Gastrocnemius medialis (tissue), 4 donors: ENCODE data around the gene CTTNBP2NL. TPM values are rescaled to one million over a fixed set of nuclear protein-coding genes. Genes with fewer than 3 reads are reported as not detected.

ENCODE experiments used
- ATAC-seq, 2 donors: fragments of 150-250 bp; one replicate each; pipeline ENCODE4 v1.9.1; 2016
- DNase-seq, 2 donors: peaks; one replicate each; pipeline ENCODE4 v3.0.0-alpha.2; 2019
- H3K27ac ChIP-seq, 4 donors: fragments of 200-600 bp; sonication (generic); 1 replicate in 1 of 4; 2 replicates in 3 of 4; pipeline ENCODE4 v1.5.1; 2016 to 2018; ENCODE audit warnings: mild to moderate bottlenecking in 2 of 4, moderate library complexity in 1 of 4
- H3K27me3 ChIP-seq, 3 donors: fragments of 200-600 bp; sonication (generic) in 2 of 3; 1 replicate in 1 of 3; 2 replicates in 2 of 3; pipeline versions ENCODE4 v1.5.1 to v1.6.0; 2016 to 2019; ENCODE audit warnings: mild to moderate bottlenecking in 1 of 3, moderate library complexity in 1 of 3
- H3K36me3 ChIP-seq, 2 donors: fragments of 200-600 bp; sonication (generic) in 1 of 2; one replicate each; pipeline ENCODE4 v1.5.1; 2017 to 2018
- H3K4me1 ChIP-seq, 2 donors: fragments of 200-600 bp; sonication (generic) in 1 of 2; one replicate each; pipeline ENCODE4 v1.5.1; 2016 to 2017; ENCODE audit warnings: mild to moderate bottlenecking in 2 of 2
- H3K4me3 ChIP-seq, 4 donors: fragments of 200-600 bp; sonication (generic) in 3 of 4; 1 replicate in 1 of 4; 2 replicates in 3 of 4; pipeline ENCODE4 v1.5.1; 2016 to 2019; ENCODE audit warnings: mild to moderate bottlenecking in 2 of 4
- H3K9me3 ChIP-seq, 3 donors: fragments of 200-600 bp; sonication (generic) in 2 of 3; 1 replicate in 1 of 3; 2 replicates in 2 of 3; pipeline ENCODE4 v1.5.1; 2016 to 2019
- POLR2A ChIP-seq, 2 donors: fragments of 450-650 bp; IDR thresholded peaks; one replicate each; pipeline ENCODE4 v1.6.1; 2017; ENCODE audit warnings: antibody characterized with exemption in 2 of 2, mild to moderate bottlenecking in 2 of 2, moderate library complexity in 2 of 2
- in situ Hi-C, 4 donors: fragments of 200-750 bp; cut with MboI; loops; one replicate each; pipeline versions ENCODE4 v1.15.0 to v1.8.0; 2017; ENCODE audit warnings: low sequenced_read_pairs in 4 of 4
- intact Hi-C: fragments of 100-400 bp; cut with DNase I; formaldehyde crosslinking; loops from one replicate; pipeline ENCODE4 v1.15.1; 2023; ENCODE audit warnings: low total_unique reads
- microRNA-seq, 2 donors: library from miRNA; unstranded; fragments of <30 nt; microRNA quantifications; one replicate each; pipeline ENCODE4, GENCODE V29; 2016; ENCODE audit warnings: borderline replicate concordance in 2 of 2
- total RNA-seq, 4 donors: library from RNA; depleted of rRNA; stranded (reverse); fragments of >200 nt; gene quantifications; one replicate each; pipeline versions ENCODE4 v1.1.0 to v1.2.3, GENCODE V29; 2016
- TF ChIP-seq, protein P1 (sequence below), 5 experiments: fragments of 450-650 bp in 3 of 5; fragments of 200-600 bp in 2 of 5; sonication (generic) in 2 of 5; IDR thresholded peaks in 4 of 5; conservative IDR thresholded peaks in 1 of 5; 1 replicate in 4 of 5; 2 replicates in 1 of 5; pipeline ENCODE4 v1.5.1; 2016 to 2019; ENCODE audit warnings: antibody characterized with exemption in 5 of 5, mild to moderate bottlenecking in 3 of 5, moderate library complexity in 3 of 5

Gene CTTNBP2NL
- total RNA-seq, 4 donors from 2014 or later = 2.6 to 7.2 (median 3.9) TPM

DNA sequence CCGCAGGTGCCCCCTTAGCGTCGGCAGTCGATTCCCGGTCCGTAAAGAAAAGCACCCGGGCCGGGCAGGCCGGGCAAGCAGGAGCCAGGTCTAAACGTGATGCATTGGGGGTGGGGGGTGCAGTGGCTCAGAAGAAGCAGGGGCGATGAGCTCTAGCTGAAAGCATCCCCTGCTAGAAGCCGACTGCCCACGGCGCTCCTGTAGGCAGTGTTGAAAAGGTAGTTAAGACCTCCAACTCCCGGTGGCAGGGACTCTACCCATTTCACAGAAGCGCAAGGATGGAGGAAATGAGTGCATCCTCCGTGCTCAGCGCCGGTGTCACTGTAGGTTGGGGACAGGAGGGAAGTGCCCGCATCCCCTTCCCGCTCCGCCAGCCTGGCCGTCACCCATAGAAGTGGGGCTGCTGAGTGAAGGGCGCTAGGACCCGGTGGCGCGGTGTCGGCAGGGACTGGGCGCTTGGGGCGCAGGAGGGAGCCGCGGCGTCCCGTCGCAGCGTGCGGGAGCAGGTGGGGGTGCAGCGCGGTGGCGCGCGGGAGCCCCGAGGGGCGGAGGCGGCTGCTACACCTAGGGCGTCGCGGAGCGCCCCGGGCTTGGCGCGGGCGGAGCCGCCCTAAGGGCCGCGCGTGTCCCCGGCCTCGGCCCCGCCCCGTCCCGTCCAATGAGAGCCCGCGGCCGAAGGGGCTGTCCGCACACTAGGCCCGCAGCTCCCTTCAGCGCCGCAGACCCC, 112.4 kb downstream of the CTTNBP2NL start, which contains the start of gene WNT2B:
WNT2B (plus strand) TSS at position 688 of the 727 bp plus-strand sequence. CDS start 298 bp downstream, outside the sequence.
- H3K27me3 ChIP-seq = peaks cover 33 to 49% (median 40%) of the 10 kb centered on the region in 3 donors
- in situ Hi-C loops (no loop called here), intact Hi-C loops (no loop called here)
- H3K4me1 ChIP-seq = peaks cover 0 to 9% of the 10 kb centered on the region in 2 donors
- DNase-seq (no peak), ATAC-seq (no peak)
- H3K4me3 ChIP-seq = peak within 1 kb of the TSS; percentile 45 to 54 (median 50)
- no peaks in the 10 kb centered on the region for H3K36me3 ChIP-seq
- no peak within 1 kb of the TSS for H3K27ac ChIP-seq
- TF ChIP-seq, protein P1, sequence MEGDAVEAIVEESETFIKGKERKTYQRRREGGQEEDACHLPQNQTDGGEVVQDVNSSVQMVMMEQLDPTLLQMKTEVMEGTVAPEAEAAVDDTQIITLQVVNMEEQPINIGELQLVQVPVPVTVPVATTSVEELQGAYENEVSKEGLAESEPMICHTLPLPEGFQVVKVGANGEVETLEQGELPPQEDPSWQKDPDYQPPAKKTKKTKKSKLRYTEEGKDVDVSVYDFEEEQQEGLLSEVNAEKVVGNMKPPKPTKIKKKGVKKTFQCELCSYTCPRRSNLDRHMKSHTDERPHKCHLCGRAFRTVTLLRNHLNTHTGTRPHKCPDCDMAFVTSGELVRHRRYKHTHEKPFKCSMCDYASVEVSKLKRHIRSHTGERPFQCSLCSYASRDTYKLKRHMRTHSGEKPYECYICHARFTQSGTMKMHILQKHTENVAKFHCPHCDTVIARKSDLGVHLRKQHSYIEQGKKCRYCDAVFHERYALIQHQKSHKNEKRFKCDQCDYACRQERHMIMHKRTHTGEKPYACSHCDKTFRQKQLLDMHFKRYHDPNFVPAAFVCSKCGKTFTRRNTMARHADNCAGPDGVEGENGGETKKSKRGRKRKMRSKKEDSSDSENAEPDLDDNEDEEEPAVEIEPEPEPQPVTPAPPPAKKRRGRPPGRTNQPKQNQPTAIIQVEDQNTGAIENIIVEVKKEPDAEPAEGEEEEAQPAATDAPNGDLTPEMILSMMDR (IDR thresholded peaks at IDR 0.05 in 4 of 5, conservative IDR thresholded peaks at IDR 0.05 in 1 of 5) = no peak
- no peak for TF ChIP-seq POLR2A (IDR thresholded peaks at IDR 0.05)
- no peaks in the 10 kb centered on the region for H3K9me3 ChIP-seq

DNA sequence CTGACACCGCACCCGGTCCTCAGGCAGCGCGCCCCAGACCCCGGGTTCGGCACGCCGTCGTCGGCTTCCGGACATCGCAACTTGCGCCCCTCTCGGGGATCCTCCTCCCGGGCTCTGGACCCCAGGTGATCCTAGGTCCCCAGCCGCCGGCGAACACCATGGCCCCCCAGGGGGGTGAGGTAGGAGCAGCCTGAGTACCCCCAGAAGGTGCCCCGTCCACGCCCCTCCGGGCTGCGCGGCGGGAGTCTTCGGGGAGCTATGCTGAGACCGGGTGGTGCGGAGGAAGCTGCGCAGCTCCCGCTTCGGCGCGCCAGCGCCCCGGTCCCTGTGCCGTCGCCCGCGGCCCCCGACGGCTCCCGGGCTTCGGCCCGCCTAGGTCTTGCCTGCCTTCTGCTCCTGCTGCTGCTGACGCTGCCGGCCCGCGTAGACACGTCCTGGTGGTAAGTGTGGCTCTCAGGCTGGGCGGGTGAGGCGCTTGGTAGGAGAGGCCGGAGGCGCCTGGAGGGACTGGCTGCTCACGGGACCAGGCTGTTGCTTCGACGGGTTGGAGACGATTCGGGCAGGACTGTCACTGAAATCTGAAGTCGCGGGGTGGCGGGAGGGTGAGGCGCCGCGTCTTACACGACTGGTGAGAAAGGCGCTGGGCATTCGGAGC, 113.1 kb downstream of the CTTNBP2NL start:
- DNase-seq (no peak), ATAC-seq (no peak)
- no peak for TF ChIP-seq POLR2A (IDR thresholded peaks at IDR 0.05)
- TF ChIP-seq, protein P1 (IDR thresholded peaks at IDR 0.05 in 4 of 5, conservative IDR thresholded peaks at IDR 0.05 in 1 of 5) = no peak
- intact Hi-C loops = no loop called here
- Histone ChIP-seq H3K9me3 (no peaks in the 10 kb centered on the region), H3K27ac (no peak overlapping the region), H3K4me3 (peak overlapping the region; percentile 39 to 54 (median 48)), H3K4me1 (peaks cover 0 to 9% of the 10 kb centered on the region in 2 donors), H3K27me3 (peaks cover 33 to 49% (median 40%) of the 10 kb centered on the region in 3 donors), H3K36me3 (no peaks in the 10 kb centered on the region)
- in situ Hi-C loops = no loop called here

DNA sequence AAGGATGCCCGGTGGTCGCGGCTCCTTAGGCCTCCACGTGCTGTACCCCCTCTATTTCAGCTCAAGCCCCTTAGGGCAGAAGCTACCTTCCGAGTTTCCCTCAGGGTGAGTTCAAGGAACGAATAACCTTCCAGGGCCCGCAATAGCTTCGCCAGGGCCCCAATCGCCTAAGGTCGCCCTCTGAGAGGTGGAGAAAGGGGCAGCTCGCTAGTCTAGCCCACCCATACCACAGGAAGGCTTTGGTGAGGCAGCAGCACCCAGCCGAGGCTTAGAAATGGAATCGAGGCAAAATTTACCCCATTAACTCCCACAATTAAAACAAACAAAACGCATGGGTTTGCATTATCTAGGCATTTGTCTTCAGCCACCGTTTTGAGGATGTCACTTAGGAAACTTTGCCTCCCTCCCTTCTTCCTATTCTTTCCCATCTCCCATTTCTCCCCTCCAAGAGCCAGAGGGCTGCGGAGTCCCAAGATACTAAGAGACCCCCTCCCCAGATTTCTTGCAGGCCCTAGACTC, 113.7 kb downstream of the CTTNBP2NL start:
- DNase-seq (no peak), ATAC-seq (no peak)
- in situ Hi-C loops = no loop called here
- Histone ChIP-seq H3K9me3 (no peaks in the 10 kb centered on the region), H3K27me3 (peaks cover 33 to 45% (median 40%) of the 10 kb centered on the region in 3 donors), H3K27ac (no peak overlapping the region), H3K36me3 (no peaks in the 10 kb centered on the region), H3K4me3 (no peak overlapping the region), H3K4me1 (peaks cover 0 to 9% of the 10 kb centered on the region in 2 donors)
- TF ChIP-seq POLR2A (IDR thresholded peaks at IDR 0.05) = no peak
- TF ChIP-seq, protein P1 (IDR thresholded peaks at IDR 0.05 in 4 of 5, conservative IDR thresholded peaks at IDR 0.05 in 1 of 5) = no peak
- intact Hi-C loops = no loop called here

DNA sequence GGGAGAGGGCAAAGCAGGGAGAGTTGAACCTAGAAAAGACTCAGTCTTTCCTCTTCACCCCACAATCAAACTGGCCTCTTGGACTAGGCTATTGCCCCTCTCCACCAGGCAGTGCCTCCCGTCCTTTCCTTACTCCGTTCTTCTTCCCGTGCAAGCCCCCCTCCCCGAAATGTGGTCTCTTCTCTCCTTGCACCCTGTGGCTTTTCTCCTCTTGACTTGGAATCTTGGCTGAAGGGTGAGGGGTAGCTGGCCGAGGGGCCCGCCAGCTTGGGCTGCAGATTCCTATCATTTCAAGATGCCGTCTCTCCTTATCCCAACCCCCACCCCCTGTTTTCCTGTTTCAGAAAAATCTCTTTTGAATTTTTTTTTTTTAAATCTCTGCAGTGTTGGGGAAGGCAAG, 114.3 kb downstream of the CTTNBP2NL start:
- no peak overlapping the region for H3K4me3 ChIP-seq
- H3K9me3 ChIP-seq = no peaks in the 10 kb centered on the region
- DNase-seq (no peak), ATAC-seq (no peak)
- no peak overlapping the region for H3K27ac ChIP-seq
- in situ Hi-C loops = no loop called here
- TF ChIP-seq, protein P1 (IDR thresholded peaks at IDR 0.05 in 4 of 5, conservative IDR thresholded peaks at IDR 0.05 in 1 of 5) = no peak
- TF ChIP-seq POLR2A (IDR thresholded peaks at IDR 0.05) = no peak
- intact Hi-C loops = no loop called here
- H3K36me3 ChIP-seq = no peaks in the 10 kb centered on the region
- peaks cover 33 to 43% (median 40%) of the 10 kb centered on the region in 3 donors for H3K27me3 ChIP-seq
- H3K4me1 ChIP-seq = peaks cover 0 to 9% of the 10 kb centered on the region in 2 donors

Small RNAs within 50 kb of the gene (microRNA-seq; reads per million reads assigned to microRNA genes)
- gene MIR4256 = 0 reads per million in 2 donors

Other genes with a start within 250 kb of the CTTNBP2NL start
- 1 to 10 TPM in 1 of 4 donors, under 1 TPM in 3; 0.03 to 1.5 (median 0.41) TPM for gene WNT2B, start 112.8 kb downstream of the CTTNBP2NL start, total RNA-seq
- 10 to 100 TPM in 3 of 4 donors, 1 to 10 TPM in 1; 9.6 to 16.7 (median 15.0) TPM for gene ST7L, start 222.9 kb downstream of the CTTNBP2NL start, total RNA-seq
- gene CAPZA1, start 223.6 kb downstream of the CTTNBP2NL start, total RNA-seq = 10 to 100 TPM; 27.1 to 58.1 (median 35.2) TPM